HG03039 (cell line): ENCODE results near the gene HAT1.
"Not testable (repeated sequence)": the region's sequence is repeated elsewhere in the genome, so short reads cannot be mapped to it uniquely, and the experiment has no call there.

Source experiments
- ATAC-seq: cut with Tn5 transposase; IDR thresholded peaks from one replicate; pipeline ENCODE4 v1.9.1; 2021; ENCODE audit warnings: mild to moderate bottlenecking, moderate library complexity; ENCODE audit not compliant: unreplicated experiment

Gene HAT1, protein sequence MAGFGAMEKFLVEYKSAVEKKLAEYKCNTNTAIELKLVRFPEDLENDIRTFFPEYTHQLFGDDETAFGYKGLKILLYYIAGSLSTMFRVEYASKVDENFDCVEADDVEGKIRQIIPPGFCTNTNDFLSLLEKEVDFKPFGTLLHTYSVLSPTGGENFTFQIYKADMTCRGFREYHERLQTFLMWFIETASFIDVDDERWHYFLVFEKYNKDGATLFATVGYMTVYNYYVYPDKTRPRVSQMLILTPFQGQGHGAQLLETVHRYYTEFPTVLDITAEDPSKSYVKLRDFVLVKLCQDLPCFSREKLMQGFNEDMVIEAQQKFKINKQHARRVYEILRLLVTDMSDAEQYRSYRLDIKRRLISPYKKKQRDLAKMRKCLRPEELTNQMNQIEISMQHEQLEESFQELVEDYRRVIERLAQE

GRCh38 chr2:171922230-171923022 lies at the start of gene HAT1:
Gene HAT1 (plus strand): TSS chr2:171922461. CDS start chr2:171922501, 40 bp downstream.
- peak; percentile 95 for ATAC-seq

- ATAC-seq: no peak
Observed at GRCh38 chr2:171874517-171874916, 47.7 kb upstream of the HAT1 start.

DNA sequence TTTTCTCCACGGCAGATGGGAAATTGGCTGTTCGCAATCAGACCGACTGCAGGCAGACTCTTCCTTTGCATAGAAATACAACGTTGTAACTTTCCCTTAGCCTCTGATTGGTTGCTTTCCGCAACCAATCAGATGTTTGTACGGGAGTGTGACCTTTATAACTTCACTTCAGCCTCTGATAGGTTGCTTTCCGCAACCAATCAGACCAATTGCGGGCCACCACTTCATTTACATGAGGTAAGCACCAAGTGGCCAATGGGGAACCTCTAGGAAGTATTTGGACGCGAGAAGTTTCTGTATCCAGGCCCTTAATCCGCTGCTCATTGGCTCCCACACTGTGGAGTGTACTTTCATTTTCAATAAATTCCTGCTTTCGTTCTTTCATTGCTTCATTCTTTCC lies 47.3 kb upstream of the HAT1 start:
- ATAC-seq: no peak

DNA sequence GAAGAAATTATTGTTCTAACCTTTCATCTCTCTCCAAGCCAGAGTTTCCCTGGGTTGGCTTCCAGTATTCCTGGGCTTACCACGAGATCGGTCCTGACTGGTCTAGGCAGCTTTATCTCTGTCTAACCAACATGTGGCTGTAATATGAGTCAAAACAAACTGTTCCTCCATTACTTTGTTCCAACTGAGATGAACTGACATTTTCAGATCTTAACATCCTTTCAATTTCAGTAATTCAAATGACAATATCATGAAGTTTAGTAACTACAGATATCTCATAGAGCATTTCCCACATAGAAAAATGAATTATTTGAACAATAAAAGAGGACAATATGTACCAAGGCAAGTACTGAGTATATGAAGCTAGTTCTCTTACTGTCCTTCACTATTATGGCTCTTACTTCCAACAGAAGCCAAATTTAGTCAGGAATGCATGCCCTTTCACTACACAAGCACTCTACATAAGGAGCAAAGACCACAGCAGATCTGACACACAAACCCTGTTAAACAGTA lies 43.7 kb upstream of the HAT1 start:
- no peak for ATAC-seq

DNA sequence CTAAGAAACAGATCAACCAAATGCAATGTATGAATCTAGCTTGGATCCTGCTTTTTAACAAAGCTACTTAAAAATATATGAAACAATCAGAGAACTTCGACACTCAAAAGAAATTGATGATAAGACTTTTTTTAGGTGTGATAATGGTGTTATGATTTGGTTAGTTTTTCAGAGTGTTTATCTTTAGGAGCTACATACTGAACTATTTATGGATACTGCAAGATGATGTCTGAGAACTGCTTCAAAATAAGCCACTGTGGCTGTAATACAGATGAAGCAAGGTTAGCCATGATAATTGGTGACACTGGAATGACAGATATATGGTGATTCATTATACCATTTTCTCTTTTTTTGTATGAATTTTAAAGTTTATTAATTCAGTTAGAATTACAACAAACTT lies 42.4 kb upstream of the HAT1 start:
- ATAC-seq: no peak

DNA sequence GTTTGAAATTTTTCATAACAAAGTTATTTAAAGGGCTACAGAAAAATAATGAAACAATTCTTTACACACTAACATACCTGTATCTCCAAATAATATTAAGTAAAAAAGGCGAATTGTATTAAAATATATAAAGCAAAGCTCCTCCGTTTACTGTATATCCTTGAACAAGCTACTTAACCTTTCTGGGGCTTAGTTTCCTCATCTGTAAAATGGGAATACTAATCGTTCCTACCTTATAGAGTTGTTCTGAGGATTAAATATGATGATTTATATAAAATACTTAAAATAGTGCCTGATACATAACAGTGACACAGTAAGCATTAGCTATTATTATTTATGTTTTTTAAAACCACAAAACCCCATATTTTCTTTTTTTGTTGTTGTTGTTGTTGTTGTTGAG lies 41.5 kb upstream of the HAT1 start:
- no peak for ATAC-seq

GRCh38 chr2:171882089-171882769 lies 40.0 kb upstream of the HAT1 start:
- peak; percentile 40 for ATAC-seq

DNA sequence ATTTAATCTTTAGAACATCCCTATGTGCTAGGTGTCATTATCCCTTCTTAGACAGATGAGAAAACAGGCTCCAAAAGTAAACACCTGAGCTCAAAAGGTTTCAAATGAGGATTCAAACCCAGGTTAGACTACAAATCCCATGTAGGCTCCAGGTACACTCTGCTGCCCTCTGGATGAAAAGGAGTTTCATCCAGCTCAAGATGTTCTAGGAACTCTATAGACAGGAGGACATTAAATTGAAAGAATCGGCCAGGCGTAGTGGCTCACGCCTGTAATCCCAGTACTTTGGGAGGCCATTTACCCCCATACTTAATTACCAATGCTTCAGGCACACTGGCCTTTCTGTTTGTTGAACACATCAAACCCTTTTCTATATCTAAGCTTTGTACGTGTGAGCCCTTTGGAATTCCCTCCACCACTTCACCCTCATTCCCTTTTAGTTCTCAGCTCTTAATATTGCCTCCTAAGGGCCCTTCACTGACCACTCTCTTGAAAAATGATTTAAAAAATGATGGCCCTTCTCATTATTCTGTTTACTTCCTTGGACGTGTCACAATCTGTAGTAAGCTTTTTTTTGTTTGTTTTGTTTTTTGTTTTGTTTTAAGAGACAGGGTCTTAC lies 38.9 kb upstream of the HAT1 start:
- ATAC-seq: no peak

- ATAC-seq: no peak
Observed at GRCh38 chr2:171889333-171889732, 32.9 kb upstream of the HAT1 start.

DNA sequence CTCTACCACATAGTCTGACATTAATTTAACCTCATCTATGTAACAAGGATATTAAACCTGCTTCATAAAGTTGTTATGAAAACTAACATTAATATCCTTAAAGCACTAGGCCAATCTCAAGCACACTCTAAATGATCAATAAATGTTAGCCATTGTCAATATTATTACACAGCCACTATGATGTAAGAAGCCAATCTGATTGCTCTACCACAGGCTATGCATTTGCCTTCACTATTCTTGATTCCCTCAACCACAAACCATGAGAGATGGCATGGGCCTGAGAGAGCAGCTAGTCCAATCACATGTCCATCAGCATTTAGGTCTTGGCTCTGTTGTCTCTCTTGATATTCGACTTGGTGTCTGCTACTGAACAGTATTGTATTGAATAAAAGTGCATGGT lies 32.5 kb upstream of the HAT1 start:
- no peak for ATAC-seq

- ATAC-seq: no peak
Observed at GRCh38 chr2:171893196-171893823, 29.0 kb upstream of the HAT1 start.

DNA sequence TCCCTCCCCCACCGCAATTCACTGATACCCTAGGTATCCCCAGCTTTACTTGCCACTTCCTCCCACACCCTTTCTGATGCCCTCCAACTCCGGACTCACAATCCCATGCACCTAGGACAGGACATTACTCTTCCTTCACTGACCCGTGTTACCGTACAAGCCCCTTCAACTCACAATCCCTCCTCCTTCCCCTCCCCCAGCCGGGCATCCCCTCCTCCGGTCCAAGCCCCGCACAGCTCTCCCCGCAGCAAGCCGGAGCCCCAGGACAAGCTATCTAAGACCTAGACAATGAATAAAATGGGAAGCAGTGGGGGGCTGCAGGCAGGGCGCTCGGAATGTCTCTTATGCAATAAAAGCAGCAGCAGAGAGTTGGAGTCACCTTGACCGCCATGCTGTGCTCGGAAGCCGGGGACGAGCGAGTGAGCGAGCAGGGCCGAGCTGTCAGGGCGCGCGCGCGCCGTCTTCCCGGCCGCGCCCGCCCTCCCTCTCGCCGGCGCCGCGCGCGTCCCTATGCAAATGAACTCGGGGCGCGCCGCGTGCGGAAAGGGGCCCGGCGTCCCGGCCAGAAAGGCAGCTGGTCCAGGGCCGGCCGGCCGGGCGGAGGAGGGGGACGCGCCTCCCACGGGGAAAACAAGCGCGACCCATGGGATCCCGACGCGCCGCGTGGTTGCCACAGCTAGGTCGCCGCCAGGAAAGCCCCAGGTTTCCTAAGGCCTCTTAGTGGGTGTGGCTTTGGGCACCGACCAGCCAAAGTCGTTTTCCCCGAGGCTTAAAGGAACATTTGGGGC lies 28.2 kb upstream of the HAT1 start, which contains the start of gene SLC25A12:
TSS of gene SLC25A12 (minus strand) at position 421 of the 788 bp plus-strand sequence. CDS start at position 391, 30 bp downstream.
- peak; percentile 90 for ATAC-seq

DNA sequence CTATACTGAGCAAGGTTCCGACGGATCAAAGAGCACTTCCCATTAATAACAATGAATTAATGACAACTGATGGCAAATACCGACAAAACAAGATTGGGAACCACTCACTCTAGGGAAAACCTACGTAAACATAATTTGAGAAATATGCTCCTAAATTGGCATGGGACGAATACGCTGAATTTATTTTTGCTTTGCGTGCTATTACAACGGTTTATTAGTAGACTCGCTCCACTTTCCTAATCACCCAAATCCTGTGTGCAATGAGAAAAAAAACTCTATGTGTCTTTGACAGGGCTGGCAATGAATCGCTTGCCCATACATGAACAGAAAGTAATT lies 27.7 kb upstream of the HAT1 start:
- no peak for ATAC-seq

DNA sequence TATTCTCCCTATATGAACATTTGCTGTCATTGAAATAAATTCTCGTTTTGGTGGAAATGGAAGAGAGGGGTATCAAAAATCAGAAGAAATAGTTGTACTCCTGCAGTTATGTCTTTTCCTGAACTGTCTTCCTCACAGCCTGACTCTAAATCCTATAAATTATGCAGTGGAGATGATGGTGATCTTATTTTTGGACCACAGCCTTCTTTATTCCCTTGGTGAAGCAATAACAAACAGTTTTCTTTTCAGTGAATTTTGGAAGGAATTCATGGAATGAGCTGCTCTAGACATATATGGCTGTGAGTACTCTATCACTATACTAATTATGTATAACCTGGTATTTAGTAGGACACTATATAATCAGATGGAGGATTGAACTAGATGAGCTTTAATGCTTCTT lies 26.5 kb upstream of the HAT1 start:
- no peak for ATAC-seq

DNA sequence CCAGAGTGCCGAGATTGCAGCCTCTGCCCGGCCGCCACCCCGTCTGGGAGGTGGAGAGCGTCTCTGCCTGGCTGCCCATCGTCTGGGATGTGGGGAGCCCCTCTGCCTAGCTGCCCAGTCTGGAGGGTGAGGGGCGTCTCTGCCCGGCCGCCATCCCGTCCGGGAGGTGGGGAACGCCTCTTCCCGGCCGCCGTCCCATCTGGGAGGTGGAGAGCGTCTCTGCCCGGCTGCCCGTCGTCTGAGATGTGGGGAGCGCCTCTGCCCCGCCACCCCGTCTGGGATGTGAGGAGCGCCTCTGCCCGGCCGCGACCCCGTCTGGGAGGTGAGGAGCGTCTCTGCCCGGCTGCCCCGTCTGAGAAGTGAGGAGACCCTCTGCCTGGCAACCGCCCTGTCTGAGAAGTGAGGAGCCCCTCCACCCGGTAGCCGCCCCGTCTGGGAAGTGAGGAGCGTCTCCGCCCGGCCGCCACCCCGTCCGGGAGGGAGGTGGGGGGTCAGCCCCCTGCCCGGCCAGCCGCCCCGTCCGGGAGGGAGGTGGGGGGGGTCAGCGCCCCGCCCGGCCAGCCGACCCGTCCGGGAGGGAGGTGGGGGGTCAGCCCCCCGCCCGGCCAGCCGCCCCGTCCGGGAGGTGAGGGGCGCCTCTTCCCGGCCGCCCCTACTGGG lies 22.5 kb upstream of the HAT1 start:
- ATAC-seq: not testable (repeated sequence)

- ATAC-seq: no peak
Observed at GRCh38 chr2:171902840-171903420, 19.3 kb upstream of the HAT1 start.

DNA sequence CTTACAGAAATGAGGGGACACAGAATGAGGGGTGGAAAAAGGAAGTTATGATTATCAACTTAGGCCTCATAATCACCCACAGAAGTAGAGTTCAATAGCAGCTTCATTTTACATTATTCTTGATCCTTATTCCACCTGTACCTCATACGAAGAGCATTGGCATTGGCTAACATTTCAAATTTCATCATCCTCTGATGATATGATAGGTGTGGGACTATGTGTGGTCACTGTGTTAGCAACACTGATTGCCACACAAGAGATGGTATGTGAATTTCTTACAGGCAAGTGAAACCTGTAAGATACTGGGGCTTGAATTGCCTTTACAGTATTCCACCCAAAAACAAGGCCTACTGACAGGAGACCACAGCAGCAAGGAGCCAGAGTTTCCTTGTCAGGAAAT lies 14.0 kb upstream of the HAT1 start:
- ATAC-seq: no peak

DNA sequence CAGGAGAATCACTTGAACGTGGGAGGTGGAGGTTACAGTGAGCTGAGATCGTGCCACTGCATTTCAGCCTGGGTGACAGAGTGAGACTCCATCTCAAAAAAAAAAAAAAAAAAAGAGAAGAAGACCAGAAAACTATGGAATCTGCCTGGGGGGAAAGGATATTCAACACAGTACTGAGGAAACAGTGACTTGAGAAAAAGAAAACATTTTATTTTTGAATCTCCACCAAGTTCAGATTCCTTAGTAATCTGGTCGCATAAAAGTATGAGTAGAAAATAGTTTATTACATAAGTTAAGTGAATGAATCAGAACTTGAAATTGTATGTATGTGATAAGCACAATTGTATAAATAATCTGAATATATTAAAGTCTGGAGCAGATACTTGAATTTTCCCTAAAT lies 13.0 kb upstream of the HAT1 start:
- ATAC-seq: no peak

GRCh38 chr2:171910494-171910893 lies 11.8 kb upstream of the HAT1 start:
- no peak for ATAC-seq
